CD4-positive, alpha-beta T cell treated with Interferon gamma for 1 hour (primary cell): Measurements from ENCODE around the gene CPED1.
"Not testable (repeated sequence)": the region's sequence is repeated elsewhere in the genome, so short reads cannot be mapped to it uniquely, and the experiment has no call there.

ENCODE experiments used
- DNase-seq: peaks from one replicate; pipeline ENCODE4 v3.0.0-alpha.2; 2020

CPED1 gene

GRCh38 chr7:121269798-121270197, 281.3 kb downstream of the CPED1 start:
- DNase-seq, result no peak

- DNase-seq, result no peak
Observed at GRCh38 chr7:121271098-121271497, 282.6 kb downstream of the CPED1 start.

- no peak for DNase-seq
Observed at GRCh38 chr7:121271916-121272315, 283.4 kb downstream of the CPED1 start.

GRCh38 chr7:121272676-121273075, 284.2 kb downstream of the CPED1 start:
- no peak for DNase-seq

- no peak for DNase-seq
Observed at GRCh38 chr7:121273467-121274167, 285.1 kb downstream of the CPED1 start.

GRCh38 chr7:121274467-121274866, 286.0 kb downstream of the CPED1 start:
- DNase-seq, result no peak

GRCh38 chr7:121275204-121275603, 286.7 kb downstream of the CPED1 start:
- no peak for DNase-seq

GRCh38 chr7:121276313-121276712, 287.8 kb downstream of the CPED1 start:
- DNase-seq, result no peak

- DNase-seq, result no peak
Observed at GRCh38 chr7:121278120-121279021, 289.9 kb downstream of the CPED1 start.

- no peak for DNase-seq
Observed at GRCh38 chr7:121279060-121279620, 290.6 kb downstream of the CPED1 start.

GRCh38 chr7:121279822-121280221, 291.3 kb downstream of the CPED1 start:
- DNase-seq, result no peak

- no peak for DNase-seq
Observed at GRCh38 chr7:121280656-121281055, 292.1 kb downstream of the CPED1 start.

GRCh38 chr7:121282129-121282528, 293.6 kb downstream of the CPED1 start:
- no peak for DNase-seq

GRCh38 chr7:121285066-121285667, 296.7 kb downstream of the CPED1 start:
- no peak for DNase-seq

GRCh38 chr7:121286186-121286585, 297.7 kb downstream of the CPED1 start:
- DNase-seq, result no peak

GRCh38 chr7:121286742-121287734, 298.5 kb downstream of the CPED1 start:
- no peak for DNase-seq

- no peak for DNase-seq
Observed at GRCh38 chr7:121288894-121289293, 300.4 kb downstream of the CPED1 start.

GRCh38 chr7:121289930-121290329, 301.4 kb downstream of the CPED1 start:
- DNase-seq, result not testable (repeated sequence)

- no peak for DNase-seq
Observed at GRCh38 chr7:121294448-121294992, 306.0 kb downstream of the CPED1 start.

- no peak for DNase-seq
Observed at GRCh38 chr7:121297843-121298242, 309.3 kb downstream of the CPED1 start.

GRCh38 chr7:121298831-121299239, 310.3 kb downstream of the CPED1 start:
- DNase-seq, result no peak
